ENCODE results near the gene AHCYL2.

The AHCYL2 gene

DNA sequence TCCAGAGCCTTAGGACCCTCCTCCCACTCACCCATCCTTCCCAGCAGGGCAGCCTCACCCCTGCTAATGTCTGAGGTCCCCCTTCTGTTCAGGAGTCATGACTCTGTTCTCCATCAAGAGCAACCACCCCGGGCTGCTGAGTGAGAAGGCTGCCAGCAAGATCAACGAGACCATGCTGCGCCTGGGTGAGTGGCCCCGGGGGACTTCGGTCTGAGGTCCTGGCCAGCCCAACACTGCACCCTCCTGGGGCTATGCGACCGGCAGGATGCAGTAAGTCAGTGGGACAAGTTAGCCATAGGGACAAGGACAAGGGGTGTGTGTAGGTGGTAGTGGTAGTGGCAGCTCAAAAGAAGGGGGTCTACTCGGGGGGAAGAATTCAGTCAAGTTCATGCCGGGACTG, 16.2 kb upstream of the AHCYL2 start:
- TF ChIP-seq SPI1 (IDR thresholded peaks at IDR 0.05; ENCODE audit: borderline replicate concordance, low read depth) (no peak), POLR2AphosphoS5 (IDR thresholded peaks at IDR 0.05; ENCODE audit: low read depth) (no peak), GABPA (IDR thresholded peaks at IDR 0.05; ENCODE audit: low read depth) (no peak)
- TF ChIP-seq, protein P1, sequence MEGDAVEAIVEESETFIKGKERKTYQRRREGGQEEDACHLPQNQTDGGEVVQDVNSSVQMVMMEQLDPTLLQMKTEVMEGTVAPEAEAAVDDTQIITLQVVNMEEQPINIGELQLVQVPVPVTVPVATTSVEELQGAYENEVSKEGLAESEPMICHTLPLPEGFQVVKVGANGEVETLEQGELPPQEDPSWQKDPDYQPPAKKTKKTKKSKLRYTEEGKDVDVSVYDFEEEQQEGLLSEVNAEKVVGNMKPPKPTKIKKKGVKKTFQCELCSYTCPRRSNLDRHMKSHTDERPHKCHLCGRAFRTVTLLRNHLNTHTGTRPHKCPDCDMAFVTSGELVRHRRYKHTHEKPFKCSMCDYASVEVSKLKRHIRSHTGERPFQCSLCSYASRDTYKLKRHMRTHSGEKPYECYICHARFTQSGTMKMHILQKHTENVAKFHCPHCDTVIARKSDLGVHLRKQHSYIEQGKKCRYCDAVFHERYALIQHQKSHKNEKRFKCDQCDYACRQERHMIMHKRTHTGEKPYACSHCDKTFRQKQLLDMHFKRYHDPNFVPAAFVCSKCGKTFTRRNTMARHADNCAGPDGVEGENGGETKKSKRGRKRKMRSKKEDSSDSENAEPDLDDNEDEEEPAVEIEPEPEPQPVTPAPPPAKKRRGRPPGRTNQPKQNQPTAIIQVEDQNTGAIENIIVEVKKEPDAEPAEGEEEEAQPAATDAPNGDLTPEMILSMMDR (IDR thresholded peaks at IDR 0.05; ENCODE audit: insufficient read depth, low read length) = no peak
- TF ChIP-seq, protein P2, sequence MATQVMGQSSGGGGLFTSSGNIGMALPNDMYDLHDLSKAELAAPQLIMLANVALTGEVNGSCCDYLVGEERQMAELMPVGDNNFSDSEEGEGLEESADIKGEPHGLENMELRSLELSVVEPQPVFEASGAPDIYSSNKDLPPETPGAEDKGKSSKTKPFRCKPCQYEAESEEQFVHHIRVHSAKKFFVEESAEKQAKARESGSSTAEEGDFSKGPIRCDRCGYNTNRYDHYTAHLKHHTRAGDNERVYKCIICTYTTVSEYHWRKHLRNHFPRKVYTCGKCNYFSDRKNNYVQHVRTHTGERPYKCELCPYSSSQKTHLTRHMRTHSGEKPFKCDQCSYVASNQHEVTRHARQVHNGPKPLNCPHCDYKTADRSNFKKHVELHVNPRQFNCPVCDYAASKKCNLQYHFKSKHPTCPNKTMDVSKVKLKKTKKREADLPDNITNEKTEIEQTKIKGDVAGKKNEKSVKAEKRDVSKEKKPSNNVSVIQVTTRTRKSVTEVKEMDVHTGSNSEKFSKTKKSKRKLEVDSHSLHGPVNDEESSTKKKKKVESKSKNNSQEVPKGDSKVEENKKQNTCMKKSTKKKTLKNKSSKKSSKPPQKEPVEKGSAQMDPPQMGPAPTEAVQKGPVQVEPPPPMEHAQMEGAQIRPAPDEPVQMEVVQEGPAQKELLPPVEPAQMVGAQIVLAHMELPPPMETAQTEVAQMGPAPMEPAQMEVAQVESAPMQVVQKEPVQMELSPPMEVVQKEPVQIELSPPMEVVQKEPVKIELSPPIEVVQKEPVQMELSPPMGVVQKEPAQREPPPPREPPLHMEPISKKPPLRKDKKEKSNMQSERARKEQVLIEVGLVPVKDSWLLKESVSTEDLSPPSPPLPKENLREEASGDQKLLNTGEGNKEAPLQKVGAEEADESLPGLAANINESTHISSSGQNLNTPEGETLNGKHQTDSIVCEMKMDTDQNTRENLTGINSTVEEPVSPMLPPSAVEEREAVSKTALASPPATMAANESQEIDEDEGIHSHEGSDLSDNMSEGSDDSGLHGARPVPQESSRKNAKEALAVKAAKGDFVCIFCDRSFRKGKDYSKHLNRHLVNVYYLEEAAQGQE (IDR thresholded peaks at IDR 0.05; ENCODE audit: insufficient replicate concordance, low read depth) = no peak
- Histone ChIP-seq H3K27me3 (ENCODE audit: insufficient read depth, poor library complexity, severe bottlenecking) (peaks cover 3% of the 10 kb centered on the region), H3K27ac (replicated peaks) (no peak overlapping the region), H3K4me3 (replicated peaks; ENCODE audit: insufficient read depth, low read length) (no peak overlapping the region)
- no peak for DNase-seq (ENCODE audit: low read depth in 1 of 2, low spot score in 1 of 2)

DNA sequence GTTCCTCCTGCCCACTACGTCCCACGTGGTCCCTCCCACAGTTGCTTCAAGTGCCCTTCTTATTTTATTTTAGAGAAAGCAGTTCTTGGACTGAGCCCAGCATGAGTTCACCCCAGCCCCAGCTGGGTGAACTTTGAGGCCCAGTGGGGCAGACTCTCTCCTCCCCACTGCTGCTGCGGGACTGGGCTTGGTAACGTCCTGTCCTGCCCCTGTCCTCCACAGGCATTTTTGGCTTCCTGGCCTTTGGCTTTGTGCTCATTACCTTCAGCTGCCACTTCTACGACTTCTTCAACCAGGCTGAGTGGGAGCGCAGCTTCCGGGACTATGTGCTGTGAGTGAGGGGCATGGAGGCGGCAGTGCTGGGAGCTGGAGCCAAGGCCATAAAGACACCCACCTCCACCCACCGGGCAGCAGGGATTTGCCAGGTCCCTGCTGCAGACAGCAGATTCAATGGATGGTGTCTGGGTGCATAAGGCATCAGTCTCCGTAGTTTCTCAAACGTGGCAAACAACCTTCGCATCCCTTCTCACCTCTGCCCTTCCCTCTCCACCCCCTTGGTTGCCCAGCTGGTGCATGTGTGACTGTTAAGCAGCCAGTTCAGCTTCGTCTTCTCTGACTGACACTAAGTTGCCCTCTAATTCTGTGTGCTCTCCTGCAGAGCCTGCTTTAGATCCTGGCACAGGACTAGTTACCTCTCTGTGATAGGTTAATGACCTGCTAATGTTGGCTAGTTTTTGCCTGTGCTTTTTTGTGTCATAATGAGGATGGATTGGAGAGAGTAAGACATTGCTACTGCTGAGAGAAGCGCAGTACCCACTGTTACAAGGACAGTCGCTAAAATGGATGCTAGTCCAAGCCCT, 15.5 kb upstream of the AHCYL2 start:
- H3K4me3 ChIP-seq (replicated peaks; ENCODE audit: insufficient read depth, low read length) = no peak overlapping the region

DNA sequence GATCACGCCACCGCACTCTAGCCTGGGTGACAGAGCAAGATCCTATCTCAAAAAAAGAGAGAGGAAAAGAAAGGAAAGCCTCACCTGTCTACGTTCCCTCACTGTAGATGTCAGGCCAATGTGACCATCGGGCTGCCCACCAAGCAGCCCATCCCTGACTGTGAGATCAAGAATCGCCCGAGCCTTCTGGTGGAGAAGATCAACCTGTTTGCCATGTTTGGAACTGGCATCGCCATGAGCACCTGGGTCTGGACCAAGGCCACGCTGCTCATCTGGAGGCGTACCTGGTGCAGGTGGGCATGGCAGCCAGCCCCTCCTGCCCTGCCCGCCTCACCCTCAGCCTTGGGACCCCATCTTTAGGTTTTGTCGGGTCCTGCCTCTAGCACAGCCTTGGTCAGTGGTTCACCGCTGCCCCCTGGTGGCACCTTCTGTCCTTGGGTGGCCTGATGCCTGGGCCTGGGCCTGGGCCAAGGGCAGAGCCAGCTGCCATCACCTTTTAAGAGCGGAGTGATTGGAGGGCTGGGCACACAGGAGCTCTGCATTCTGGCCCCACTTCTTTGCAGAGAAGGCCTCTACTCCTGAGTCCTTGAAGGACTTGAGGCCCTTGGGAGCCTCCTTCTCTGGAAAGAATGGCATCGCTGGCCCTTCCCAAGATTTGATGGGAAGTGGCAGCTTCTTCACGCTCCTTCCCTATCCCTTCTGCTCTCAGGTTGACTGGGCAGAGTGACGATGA, 14.4 kb upstream of the AHCYL2 start:
- no peak overlapping the region for H3K4me3 ChIP-seq (replicated peaks; ENCODE audit: insufficient read depth, low read length)
- TF ChIP-seq, protein P2 (IDR thresholded peaks at IDR 0.05; ENCODE audit: insufficient replicate concordance, low read depth) = no peak
- TF ChIP-seq POLR2AphosphoS5 (IDR thresholded peaks at IDR 0.05; ENCODE audit: low read depth) = no peak
- no peak for TF ChIP-seq SPI1 (IDR thresholded peaks at IDR 0.05; ENCODE audit: borderline replicate concordance, low read depth)
- TF ChIP-seq GABPA (IDR thresholded peaks at IDR 0.05; ENCODE audit: low read depth) = no peak
- TF ChIP-seq, protein P1 (IDR thresholded peaks at IDR 0.05; ENCODE audit: insufficient read depth, low read length) = peak; percentile 51
- peak in 1 of 2 experiments; percentile 68 for DNase-seq (ENCODE audit: low read depth in 1 of 2, low spot score in 1 of 2)
- peaks cover 3% of the 10 kb centered on the region for H3K27me3 ChIP-seq (ENCODE audit: insufficient read depth, poor library complexity, severe bottlenecking)
- H3K27ac ChIP-seq (replicated peaks) = no peak overlapping the region

More for the DNA sequence above, 15.5 kb upstream of the AHCYL2 start:
- Histone ChIP-seq H3K27ac (replicated peaks) (no peak overlapping the region), H3K27me3 (ENCODE audit: insufficient read depth, poor library complexity, severe bottlenecking) (peaks cover 3% of the 10 kb centered on the region)
- TF ChIP-seq GABPA (IDR thresholded peaks at IDR 0.05; ENCODE audit: low read depth) (no peak), POLR2AphosphoS5 (IDR thresholded peaks at IDR 0.05; ENCODE audit: low read depth) (no peak), SPI1 (IDR thresholded peaks at IDR 0.05; ENCODE audit: borderline replicate concordance, low read depth) (no peak)
- TF ChIP-seq, protein P1 (IDR thresholded peaks at IDR 0.05; ENCODE audit: insufficient read depth, low read length) = no peak
- TF ChIP-seq, protein P2 (IDR thresholded peaks at IDR 0.05; ENCODE audit: insufficient replicate concordance, low read depth) = no peak
- DNase-seq (ENCODE audit: low read depth in 1 of 2, low spot score in 1 of 2) = no peak
